OCI-LY7 (cell line): ENCODE measurements around the gene CCDC174.

Experiments
- EZH2phosphoT487 ChIP-seq: fragments of 200-600 bp; sonication (generic); IDR thresholded peaks from 2 replicates; pipeline ENCODE4 v1.6.1; 2018; ENCODE audit warnings: low read depth, borderline replicate concordance, mild to moderate bottlenecking, mixed run types, antibody characterized with exemption, low read length, moderate library complexity, mixed read lengths
- TF ChIP-seq, protein P1 (sequence below): fragments of 200-600 bp; sonication (generic); conservative IDR thresholded peaks from 2 replicates; pipeline ENCODE4 v1.5.1; 2014; ENCODE audit warnings: mild to moderate bottlenecking, antibody characterized with exemption, low read length, moderate library complexity, mixed read lengths

DNA sequence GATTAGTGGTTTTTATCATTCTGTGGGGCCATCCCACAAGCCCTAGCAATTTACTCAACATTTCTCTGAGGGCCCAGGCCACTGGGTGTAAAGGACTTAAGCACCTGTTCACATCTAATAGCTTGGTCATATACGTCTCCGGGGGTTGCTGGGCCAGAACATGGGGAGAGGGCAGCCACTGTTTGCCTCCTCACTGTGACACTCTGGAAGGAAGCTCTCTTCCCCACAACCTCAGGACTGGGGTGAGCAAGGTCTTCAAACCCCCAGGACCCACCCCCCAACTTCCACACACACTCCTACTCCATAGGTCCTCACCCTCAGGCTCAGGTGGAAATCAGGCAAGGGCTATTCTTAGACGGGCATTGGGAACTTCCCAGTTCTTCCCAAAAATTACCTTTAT lies 52.2 kb downstream of the CCDC174 start:
- TF ChIP-seq, protein P1, sequence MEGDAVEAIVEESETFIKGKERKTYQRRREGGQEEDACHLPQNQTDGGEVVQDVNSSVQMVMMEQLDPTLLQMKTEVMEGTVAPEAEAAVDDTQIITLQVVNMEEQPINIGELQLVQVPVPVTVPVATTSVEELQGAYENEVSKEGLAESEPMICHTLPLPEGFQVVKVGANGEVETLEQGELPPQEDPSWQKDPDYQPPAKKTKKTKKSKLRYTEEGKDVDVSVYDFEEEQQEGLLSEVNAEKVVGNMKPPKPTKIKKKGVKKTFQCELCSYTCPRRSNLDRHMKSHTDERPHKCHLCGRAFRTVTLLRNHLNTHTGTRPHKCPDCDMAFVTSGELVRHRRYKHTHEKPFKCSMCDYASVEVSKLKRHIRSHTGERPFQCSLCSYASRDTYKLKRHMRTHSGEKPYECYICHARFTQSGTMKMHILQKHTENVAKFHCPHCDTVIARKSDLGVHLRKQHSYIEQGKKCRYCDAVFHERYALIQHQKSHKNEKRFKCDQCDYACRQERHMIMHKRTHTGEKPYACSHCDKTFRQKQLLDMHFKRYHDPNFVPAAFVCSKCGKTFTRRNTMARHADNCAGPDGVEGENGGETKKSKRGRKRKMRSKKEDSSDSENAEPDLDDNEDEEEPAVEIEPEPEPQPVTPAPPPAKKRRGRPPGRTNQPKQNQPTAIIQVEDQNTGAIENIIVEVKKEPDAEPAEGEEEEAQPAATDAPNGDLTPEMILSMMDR = no peak
- no peak for TF ChIP-seq EZH2phosphoT487
